ENCODE results near the gene FABP7. TPM values are rescaled to one million over a fixed set of nuclear protein-coding genes. Genes with fewer than 3 reads are reported as not detected.
A peak's percentile ranks its signal among the peaks of the same experiment; 100 is the strongest.

The FABP7 gene
- total and polyA plus RNA-seq, 2 of the 13 experiments (the other 11 are each of a cell fraction or from before 2014, with no cell fraction given) = not detected

- TF ChIP-seq ZNF646 (CRISPR knock-in tag; IDR thresholded peaks at IDR 0.05) (no peak), NPAS2 (CRISPR knock-in tag; IDR thresholded peaks at IDR 0.05; ENCODE audit: borderline replicate concordance) (no peak), ZBTB10 (CRISPR knock-in tag; IDR thresholded peaks at IDR 0.05; ENCODE audit: borderline replicate concordance) (no peak), MTERF4 (CRISPR knock-in tag; IDR thresholded peaks at IDR 0.05) (no peak), ZNF616 (CRISPR knock-in tag; IDR thresholded peaks at IDR 0.05; ENCODE audit: low read depth) (no peak), ZC3H4 (CRISPR knock-in tag; IDR thresholded peaks at IDR 0.05; ENCODE audit: borderline replicate concordance) (no peak), HCFC1 (IDR thresholded peaks at IDR 0.05; ENCODE audit: low read depth, low read length) (no peak), SIX1 (CRISPR knock-in tag; IDR thresholded peaks at IDR 0.05; ENCODE audit: borderline replicate concordance) (no peak), MLX (CRISPR knock-in tag; IDR thresholded peaks at IDR 0.05) (peak; percentile 74), ZNF615 (CRISPR knock-in tag; IDR thresholded peaks at IDR 0.05; ENCODE audit: borderline replicate concordance) (no peak), RBM39 (IDR thresholded peaks at IDR 0.05; ENCODE audit: low read depth, low read length, poor library complexity, severe bottlenecking) (no peak), ZNF670 (CRISPR knock-in tag; IDR thresholded peaks at IDR 0.05; ENCODE audit: borderline replicate concordance) (peak; percentile 74), MXD4 (CRISPR knock-in tag; IDR thresholded peaks at IDR 0.05) (peak; percentile 49), SMARCE1 (IDR thresholded peaks at IDR 0.05; ENCODE audit: borderline replicate concordance) (no peak), PTBP1 (IDR thresholded peaks at IDR 0.05; ENCODE audit: low read depth, low read length, poor library complexity, severe bottlenecking) (no peak), ZNF256 (CRISPR knock-in tag; conservative IDR thresholded peaks at IDR 0.05) (no peak), PRMT3 (CRISPR knock-in tag; IDR thresholded peaks at IDR 0.05; ENCODE audit: borderline replicate concordance, low read depth) (no peak), ZNF12 (CRISPR knock-in tag; IDR thresholded peaks at IDR 0.05) (no peak), HNRNPLL (IDR thresholded peaks at IDR 0.05; ENCODE audit: low read depth, low read length, poor library complexity, severe bottlenecking) (no peak)
Measured at GRCh38 chr6:122798099-122798641, 18.7 kb downstream of the FABP7 start (continued).
